ENCODE results near the gene ZNF611.
"Not testable (repeated sequence)": the region's sequence is repeated elsewhere in the genome, so short reads cannot be mapped to it uniquely, and the experiment has no call there.

ZNF611 gene

DNA sequence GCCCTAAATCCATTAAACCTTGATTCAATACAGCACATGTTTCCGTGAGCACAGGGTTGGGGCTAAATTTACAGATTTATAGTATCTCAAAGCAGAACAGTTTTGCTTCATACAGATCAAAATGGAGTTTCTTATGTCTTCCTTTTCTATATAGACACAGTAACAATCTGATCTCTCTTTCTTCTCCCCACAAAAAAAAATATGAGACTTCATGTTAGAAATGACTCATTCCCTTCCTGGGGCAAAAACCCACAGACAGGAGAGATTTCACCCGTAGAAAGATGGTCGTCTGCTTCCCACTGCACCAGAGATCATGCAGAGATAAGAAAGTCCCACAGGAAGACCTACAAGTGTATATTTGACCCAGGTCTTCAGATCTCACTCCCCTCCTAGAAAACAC is 7.7 kb upstream of the ZNF611 start:
- DNase-seq = no peak
- no peaks in the 10 kb centered on the region for H3K79me2 ChIP-seq (ENCODE audit: low read length)
- TF ChIP-seq EZH2phosphoT487 (IDR thresholded peaks at IDR 0.05; ENCODE audit: low read length) = no peak
- TF ChIP-seq EZH2 (optimal IDR thresholded peaks at IDR 0.05; ENCODE audit: low read depth, low read length) = no peak
- no peak overlapping the region for H3K9ac ChIP-seq (ENCODE audit: low read length)
- H3K4me1 ChIP-seq (ENCODE audit: low read length) = no peaks in the 10 kb centered on the region
- no peak overlapping the region for H3K4me3 ChIP-seq (ENCODE audit: low read length)
- no peak overlapping the region for H3K4me2 ChIP-seq (ENCODE audit: low read depth, low read length)
- H3K9me2 ChIP-seq (replicated peaks; ENCODE audit: insufficient read depth, low read length) = no peaks in the 10 kb centered on the region
- H3K9me3 ChIP-seq (replicated peaks; ENCODE audit: insufficient read depth, low read length) = no peaks in the 10 kb centered on the region
- no peak overlapping the region for H2AFZ ChIP-seq (ENCODE audit: low read length)
- H3K27ac ChIP-seq (ENCODE audit: low read length) = no peak overlapping the region
- H3K36me3 ChIP-seq (replicated peaks; ENCODE audit: insufficient read depth, low read length) = no peaks in the 10 kb centered on the region
- no peaks in the 10 kb centered on the region for H3F3A ChIP-seq (ENCODE audit: insufficient read depth, low read length)
- H4K20me1 ChIP-seq (ENCODE audit: insufficient read depth, low read length) = no peaks in the 10 kb centered on the region
- no peaks in the 10 kb centered on the region for H3K27me3 ChIP-seq (replicated peaks; ENCODE audit: insufficient read depth, low read length)

DNA sequence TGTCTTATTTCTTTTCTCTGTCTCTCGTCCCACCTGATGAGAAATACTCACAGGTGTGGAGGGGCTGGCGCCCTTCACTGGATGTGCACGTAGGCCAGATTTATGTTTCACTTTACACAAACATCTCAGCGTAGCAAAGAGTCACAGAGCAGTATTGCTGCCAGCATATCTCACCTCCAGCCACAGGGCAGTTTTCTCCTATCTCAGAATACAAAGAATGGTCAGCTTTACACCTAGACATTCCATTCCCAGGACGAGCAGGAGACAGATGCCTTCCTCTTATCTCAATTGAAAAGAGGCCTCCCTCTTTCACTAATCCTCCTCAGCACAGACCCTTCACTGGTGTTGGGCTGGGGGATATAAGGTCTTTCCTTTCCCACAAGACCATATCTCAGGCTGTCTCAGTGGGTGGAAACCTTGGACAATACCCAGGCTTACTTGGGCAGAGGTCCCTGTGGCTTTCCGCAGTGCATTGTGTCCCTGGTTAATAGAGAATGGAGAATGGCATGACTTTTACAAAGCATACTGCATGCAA is 7.2 kb upstream of the ZNF611 start:
- H3K4me3 ChIP-seq (ENCODE audit: low read length) = no peak overlapping the region
- H2AFZ ChIP-seq (ENCODE audit: low read length) = no peak overlapping the region
- H3K9me2 ChIP-seq (replicated peaks; ENCODE audit: insufficient read depth, low read length) = no peaks in the 10 kb centered on the region
- H3K9me3 ChIP-seq (replicated peaks; ENCODE audit: insufficient read depth, low read length) = no peaks in the 10 kb centered on the region
- no peaks in the 10 kb centered on the region for H4K20me1 ChIP-seq (ENCODE audit: insufficient read depth, low read length)
- H3K27me3 ChIP-seq (replicated peaks; ENCODE audit: insufficient read depth, low read length) = no peaks in the 10 kb centered on the region
- H3F3A ChIP-seq (ENCODE audit: insufficient read depth, low read length) = no peaks in the 10 kb centered on the region
- H3K4me1 ChIP-seq (ENCODE audit: low read length) = no peaks in the 10 kb centered on the region
- no peak for DNase-seq
- H3K4me2 ChIP-seq (ENCODE audit: low read depth, low read length) = no peak overlapping the region
- no peaks in the 10 kb centered on the region for H3K79me2 ChIP-seq (ENCODE audit: low read length)
- no peak overlapping the region for H3K27ac ChIP-seq (ENCODE audit: low read length)
- H3K9ac ChIP-seq (ENCODE audit: low read length) = no peak overlapping the region
- H3K36me3 ChIP-seq (replicated peaks; ENCODE audit: insufficient read depth, low read length) = no peaks in the 10 kb centered on the region
- TF ChIP-seq EZH2phosphoT487 (IDR thresholded peaks at IDR 0.05; ENCODE audit: low read length) (no peak), EZH2 (optimal IDR thresholded peaks at IDR 0.05; ENCODE audit: low read depth, low read length) (no peak)
- TF ChIP-seq, protein P1, sequence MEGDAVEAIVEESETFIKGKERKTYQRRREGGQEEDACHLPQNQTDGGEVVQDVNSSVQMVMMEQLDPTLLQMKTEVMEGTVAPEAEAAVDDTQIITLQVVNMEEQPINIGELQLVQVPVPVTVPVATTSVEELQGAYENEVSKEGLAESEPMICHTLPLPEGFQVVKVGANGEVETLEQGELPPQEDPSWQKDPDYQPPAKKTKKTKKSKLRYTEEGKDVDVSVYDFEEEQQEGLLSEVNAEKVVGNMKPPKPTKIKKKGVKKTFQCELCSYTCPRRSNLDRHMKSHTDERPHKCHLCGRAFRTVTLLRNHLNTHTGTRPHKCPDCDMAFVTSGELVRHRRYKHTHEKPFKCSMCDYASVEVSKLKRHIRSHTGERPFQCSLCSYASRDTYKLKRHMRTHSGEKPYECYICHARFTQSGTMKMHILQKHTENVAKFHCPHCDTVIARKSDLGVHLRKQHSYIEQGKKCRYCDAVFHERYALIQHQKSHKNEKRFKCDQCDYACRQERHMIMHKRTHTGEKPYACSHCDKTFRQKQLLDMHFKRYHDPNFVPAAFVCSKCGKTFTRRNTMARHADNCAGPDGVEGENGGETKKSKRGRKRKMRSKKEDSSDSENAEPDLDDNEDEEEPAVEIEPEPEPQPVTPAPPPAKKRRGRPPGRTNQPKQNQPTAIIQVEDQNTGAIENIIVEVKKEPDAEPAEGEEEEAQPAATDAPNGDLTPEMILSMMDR (IDR thresholded peaks at IDR 0.05; ENCODE audit: low read length) = no peak

DNA sequence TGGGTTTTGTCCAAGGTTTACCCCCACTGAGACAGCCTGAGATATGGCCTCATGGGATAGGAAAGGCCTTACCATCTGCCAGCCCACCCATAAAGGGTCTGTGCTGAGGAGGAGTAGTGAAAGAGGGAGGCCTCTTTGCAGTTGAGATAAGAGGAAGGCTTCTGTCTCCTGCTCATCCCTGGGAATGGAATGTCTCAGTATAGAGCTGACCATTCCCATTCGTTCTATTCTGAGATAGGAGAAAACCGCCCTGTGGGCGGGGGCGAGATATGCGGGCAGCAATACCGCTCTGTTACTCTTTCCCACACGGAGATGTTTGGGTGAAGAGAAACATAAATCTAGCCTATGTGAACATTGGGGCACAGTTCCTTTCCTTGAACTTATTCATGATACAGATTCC is 6.5 kb upstream of the ZNF611 start:
- H3K4me3 ChIP-seq (ENCODE audit: low read length); H3K27ac ChIP-seq (ENCODE audit: low read length); H3K9me2 ChIP-seq (replicated peaks; ENCODE audit: insufficient read depth, low read length): not testable (repeated sequence)

DNA sequence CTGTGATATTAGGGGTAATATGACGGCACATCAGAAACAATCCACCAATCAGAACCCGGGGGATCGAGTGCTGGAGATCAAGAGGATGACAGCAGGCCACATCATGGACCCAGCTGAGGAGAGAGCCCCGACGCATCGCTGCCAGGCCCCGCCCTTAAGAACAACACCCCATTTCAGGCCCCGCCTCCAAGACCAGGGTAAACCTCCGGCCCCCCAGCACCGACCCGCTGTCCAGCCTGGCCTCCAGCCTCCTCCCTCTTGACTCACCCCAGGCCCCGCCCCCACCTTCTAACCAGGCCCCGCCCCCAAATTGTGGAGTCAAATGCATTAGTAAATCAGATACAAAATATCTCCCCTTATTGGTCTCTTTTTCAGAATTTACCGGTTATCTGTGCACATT is 4.7 kb upstream of the ZNF611 start:
- TF ChIP-seq, protein P1 (IDR thresholded peaks at IDR 0.05; ENCODE audit: low read length) = no peak
- no peak for TF ChIP-seq EZH2phosphoT487 (IDR thresholded peaks at IDR 0.05; ENCODE audit: low read length)
- TF ChIP-seq EZH2 (optimal IDR thresholded peaks at IDR 0.05; ENCODE audit: low read depth, low read length) = no peak
- no peak for DNase-seq
- Histone ChIP-seq H3K27me3 (replicated peaks; ENCODE audit: insufficient read depth, low read length) (no peaks in the 10 kb centered on the region), H3K4me1 (ENCODE audit: low read length) (no peaks in the 10 kb centered on the region), H2AFZ (ENCODE audit: low read length) (no peak overlapping the region), H3K9me2 (replicated peaks; ENCODE audit: insufficient read depth, low read length) (no peaks in the 10 kb centered on the region), H4K20me1 (ENCODE audit: insufficient read depth, low read length) (no peaks in the 10 kb centered on the region), H3K4me2 (ENCODE audit: low read depth, low read length) (no peak overlapping the region), H3K4me3 (ENCODE audit: low read length) (no peak overlapping the region), H3K27ac (ENCODE audit: low read length) (no peak overlapping the region), H3K9ac (ENCODE audit: low read length) (no peak overlapping the region), H3K36me3 (replicated peaks; ENCODE audit: insufficient read depth, low read length) (no peaks in the 10 kb centered on the region), H3F3A (ENCODE audit: insufficient read depth, low read length) (no peaks in the 10 kb centered on the region), H3K79me2 (ENCODE audit: low read length) (no peaks in the 10 kb centered on the region), H3K9me3 (replicated peaks; ENCODE audit: insufficient read depth, low read length) (no peaks in the 10 kb centered on the region)

More for the DNA sequence above, 6.5 kb upstream of the ZNF611 start:
- not testable (repeated sequence) for H3K79me2 ChIP-seq (ENCODE audit: low read length); H3K9ac ChIP-seq (ENCODE audit: low read length); H3K4me2 ChIP-seq (ENCODE audit: low read depth, low read length); H3K36me3 ChIP-seq (replicated peaks; ENCODE audit: insufficient read depth, low read length); DNase-seq; H3K4me1 ChIP-seq (ENCODE audit: low read length); H3K9me3 ChIP-seq (replicated peaks; ENCODE audit: insufficient read depth, low read length); H3K27me3 ChIP-seq (replicated peaks; ENCODE audit: insufficient read depth, low read length); H4K20me1 ChIP-seq (ENCODE audit: insufficient read depth, low read length); H2AFZ ChIP-seq (ENCODE audit: low read length); H3F3A ChIP-seq (ENCODE audit: insufficient read depth, low read length)
